GM12891 (cell line): ENCODE data around the gene TMC6.

Source experiments
- DNase-seq: peaks from one replicate; pipeline ENCODE4 v3.0.0; 2011; ENCODE audit warnings: low spot score; ENCODE audit not compliant: insufficient read length
- FAIRE-seq: peaks from 2 replicates; lab custom pipeline; 2011; peaks lifted over from hg19 to GRCh38; lab: Jason Lieb, UNC
- PAX5 ChIP-seq: IDR thresholded peaks from 2 replicates; pipeline ENCODE4 v1.6.1; 2011; ENCODE audit warnings: low read length, moderate library complexity, mild to moderate bottlenecking; ENCODE audit not compliant: insufficient read depth, severe bottlenecking
- POLR2A ChIP-seq: IDR thresholded peaks from 2 replicates; pipeline ENCODE4 v1.6.1; 2011; ENCODE audit warnings: low read depth, low read length, control low read depth
- POLR2AphosphoS5 ChIP-seq: IDR thresholded peaks from 2 replicates; pipeline ENCODE4 v1.6.1; 2011; ENCODE audit warnings: low read depth, low read length, control low read depth
- POU2F2 ChIP-seq: IDR thresholded peaks from 2 replicates; pipeline ENCODE4 v1.6.1; 2011; ENCODE audit warnings: low read depth, mild to moderate bottlenecking, control low read depth, low read length, moderate library complexity
- SPI1 ChIP-seq: IDR thresholded peaks from 2 replicates; pipeline ENCODE4 v1.6.1; 2011; ENCODE audit warnings: low read depth, low read length, control low read depth
- TAF1 ChIP-seq: IDR thresholded peaks from 2 replicates; pipeline ENCODE4 v1.6.1; 2011; ENCODE audit warnings: low read depth, low read length, control low read depth

TMC6 gene

DNA sequence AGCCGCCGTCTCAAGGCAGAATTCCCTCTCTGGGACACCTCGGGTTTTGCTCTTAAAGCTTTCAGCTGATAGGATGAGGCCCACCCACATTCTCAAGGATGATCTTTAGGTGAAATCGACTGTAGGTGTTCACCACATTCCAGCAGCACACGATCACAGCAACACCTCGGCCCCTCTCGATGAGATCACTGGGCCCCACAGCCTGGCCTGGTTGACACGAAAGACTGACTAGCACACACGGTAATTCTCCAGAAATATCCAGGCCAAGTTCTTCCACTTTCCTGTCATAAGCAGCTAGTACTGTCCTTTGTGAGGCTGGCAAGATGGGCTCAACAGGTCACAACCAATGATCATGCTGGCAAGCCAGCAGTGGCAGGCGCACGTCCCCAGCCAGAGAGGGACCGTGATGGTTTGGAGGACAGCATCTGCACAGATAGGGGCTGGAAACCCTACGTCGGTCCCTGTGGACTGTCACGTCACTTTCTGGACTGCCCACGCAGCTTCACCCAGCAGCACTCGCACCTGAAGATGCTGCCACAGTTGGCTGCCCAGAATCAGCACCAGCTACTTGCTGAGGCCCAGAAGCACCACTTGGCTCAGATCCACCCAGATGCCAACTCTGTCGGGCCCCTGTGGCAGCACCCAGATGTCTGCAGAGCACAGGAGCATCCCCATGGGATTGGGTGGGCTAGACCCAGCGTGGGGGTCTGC, 17.4 kb downstream of the TMC6 start:
- FAIRE-seq: no peak
- no peak for DNase-seq
- TF ChIP-seq POLR2A (no peak), PAX5 (no peak), POLR2AphosphoS5 (no peak), POU2F2 (no peak), SPI1 (no peak), TAF1 (no peak)

DNA sequence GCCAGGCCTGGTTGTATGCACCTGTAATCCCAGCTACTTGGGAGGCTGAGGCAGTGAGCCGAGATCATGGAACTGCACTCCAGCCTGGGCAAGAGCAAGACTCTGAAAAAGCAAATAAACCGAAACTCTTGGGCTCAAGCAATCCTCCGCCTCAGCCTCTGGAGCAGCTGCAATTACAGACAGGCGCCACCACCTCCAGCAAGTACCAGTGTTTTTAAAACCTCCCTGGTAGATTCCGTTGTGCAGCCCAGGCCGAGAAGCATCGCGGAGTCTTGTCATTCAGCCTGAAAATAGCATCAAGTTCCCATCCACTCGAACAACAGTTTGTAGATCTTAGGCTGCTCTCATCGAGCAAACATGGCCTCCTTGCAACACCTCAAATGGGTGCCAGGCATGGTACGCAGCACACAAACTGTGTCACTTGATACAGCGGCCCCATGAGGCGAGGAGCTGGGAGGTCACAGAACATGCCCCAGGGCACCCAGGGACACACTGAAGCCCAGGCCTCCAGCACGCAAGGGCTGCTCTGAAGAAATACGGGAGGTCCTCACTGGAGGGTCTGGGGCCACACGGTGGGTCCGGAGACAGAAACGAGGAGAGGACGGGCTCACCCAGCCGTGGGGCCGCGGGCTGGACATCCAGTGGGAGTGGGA, 18.1 kb downstream of the TMC6 start:
- FAIRE-seq (no peak), DNase-seq (no peak)
- no peak for TF ChIP-seq TAF1

DNA sequence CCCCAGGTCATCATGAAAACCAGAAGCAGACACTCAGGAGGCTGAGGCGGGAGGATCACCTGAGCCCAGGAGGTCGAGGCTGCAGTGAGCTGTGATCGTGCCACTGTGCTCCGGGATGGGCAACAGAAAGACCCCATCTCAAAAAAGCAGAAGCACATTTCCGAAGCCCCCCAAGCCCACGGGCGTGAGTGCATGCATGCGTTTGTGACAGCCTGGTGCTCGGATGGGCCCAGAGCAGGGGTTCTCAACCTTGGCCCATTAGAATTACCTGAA, 19.1 kb downstream of the TMC6 start:
- TF ChIP-seq TAF1 (no peak), POLR2A (no peak), POU2F2 (no peak), POLR2AphosphoS5 (no peak), SPI1 (no peak), PAX5 (no peak)
- FAIRE-seq (no peak), DNase-seq (no peak)

DNA sequence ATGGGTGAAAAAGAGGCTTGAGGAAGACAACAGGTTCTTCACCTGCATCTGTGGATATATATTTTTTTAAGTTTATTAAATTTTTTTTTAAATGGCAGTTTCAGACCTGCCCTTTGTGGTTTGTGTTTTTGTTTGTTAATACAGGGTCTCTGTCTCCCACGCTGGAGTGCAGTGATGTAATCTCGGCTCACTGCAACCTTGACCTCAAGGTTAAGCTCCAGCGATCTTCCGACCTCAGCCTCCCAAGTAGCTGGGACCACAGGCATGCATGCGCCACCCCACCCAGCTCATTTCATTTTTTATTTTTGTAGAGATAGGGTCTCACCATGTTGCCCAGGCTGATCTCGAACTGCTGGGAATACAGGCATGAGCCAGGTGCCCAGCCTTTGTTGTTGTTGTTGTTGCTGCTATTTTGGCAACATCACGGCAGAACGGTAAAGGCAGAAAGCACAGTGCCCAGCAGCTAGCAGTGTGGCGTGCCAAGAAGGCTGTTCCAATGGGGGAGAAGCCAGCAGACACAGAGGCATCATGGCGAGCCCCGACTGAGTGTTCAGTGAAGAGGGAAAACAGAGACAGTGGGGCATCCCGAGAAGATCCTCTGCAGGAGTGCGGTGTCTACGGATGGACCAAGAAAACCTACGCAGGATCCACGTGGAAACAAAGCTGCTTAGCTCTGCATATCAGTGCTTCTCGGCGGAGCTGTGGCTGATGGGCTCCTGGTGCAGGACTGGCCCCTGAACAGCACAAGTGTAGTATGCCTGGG, 19.6 kb downstream of the TMC6 start:
- TF ChIP-seq POLR2AphosphoS5 (no peak), SPI1 (no peak), POU2F2 (no peak), POLR2A (no peak), PAX5 (no peak)
- FAIRE-seq (no peak), DNase-seq (no peak)

DNA sequence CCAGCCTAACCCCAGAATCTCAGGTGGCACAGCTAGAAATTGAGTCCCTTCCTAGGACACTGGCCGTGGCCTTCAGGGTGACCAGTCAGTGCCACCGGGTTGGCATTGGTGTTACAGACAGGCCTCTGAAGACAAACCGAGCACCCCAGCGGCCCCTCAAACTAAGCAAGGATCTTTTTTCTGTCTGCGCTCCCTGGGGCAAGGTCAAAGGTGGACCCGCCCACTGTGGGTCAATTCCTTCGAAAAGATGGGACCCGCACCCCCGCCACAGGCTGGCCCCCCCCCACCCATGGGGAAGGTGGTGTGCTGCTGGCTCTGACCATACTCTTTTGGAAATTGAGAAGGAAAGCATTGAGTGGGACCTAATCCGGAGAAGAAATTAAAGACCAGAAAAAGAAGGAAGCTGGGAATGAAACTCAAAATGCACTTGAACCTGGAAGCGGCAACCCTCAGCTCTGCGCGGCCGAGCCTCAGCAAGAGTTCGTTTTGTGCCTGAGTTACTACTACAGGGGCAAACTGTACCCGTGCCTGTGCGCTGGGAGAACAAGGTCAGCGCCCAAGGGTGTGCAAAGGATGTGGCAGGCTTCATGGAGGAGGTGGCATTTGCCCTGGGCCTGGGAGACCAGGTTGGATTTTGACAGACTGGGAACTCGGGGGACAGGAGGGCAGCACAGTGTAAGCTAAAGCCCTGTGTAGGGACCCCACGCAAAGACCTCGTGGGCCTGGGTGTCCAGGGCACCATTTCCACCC, 20.4 kb downstream of the TMC6 start:
- DNase-seq (no peak), FAIRE-seq (no peak)
- TF ChIP-seq POU2F2 (no peak), PAX5 (no peak), POLR2AphosphoS5 (no peak), SPI1 (no peak), TAF1 (no peak), POLR2A (no peak)

DNA sequence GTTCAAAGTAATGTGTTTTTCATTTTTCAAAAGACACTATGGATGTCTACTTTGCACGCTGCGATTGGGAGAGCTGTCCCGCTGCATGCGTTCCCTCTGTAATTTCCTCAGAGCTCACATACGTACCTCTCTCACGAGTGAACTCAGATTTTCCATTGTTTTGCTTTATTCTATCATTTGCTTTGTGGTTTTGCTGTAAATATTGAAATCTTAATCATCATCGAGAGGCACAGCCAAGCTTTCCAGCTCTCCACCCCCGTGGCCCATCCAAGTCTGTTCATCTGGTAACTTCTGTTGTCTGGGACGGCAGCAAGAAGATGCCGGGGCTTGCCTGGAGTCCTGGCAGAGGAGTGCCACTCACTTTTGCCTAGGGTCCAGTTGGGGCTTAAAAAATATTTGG, 21.1 kb downstream of the TMC6 start:
- DNase-seq (no peak), FAIRE-seq (no peak)

DNA sequence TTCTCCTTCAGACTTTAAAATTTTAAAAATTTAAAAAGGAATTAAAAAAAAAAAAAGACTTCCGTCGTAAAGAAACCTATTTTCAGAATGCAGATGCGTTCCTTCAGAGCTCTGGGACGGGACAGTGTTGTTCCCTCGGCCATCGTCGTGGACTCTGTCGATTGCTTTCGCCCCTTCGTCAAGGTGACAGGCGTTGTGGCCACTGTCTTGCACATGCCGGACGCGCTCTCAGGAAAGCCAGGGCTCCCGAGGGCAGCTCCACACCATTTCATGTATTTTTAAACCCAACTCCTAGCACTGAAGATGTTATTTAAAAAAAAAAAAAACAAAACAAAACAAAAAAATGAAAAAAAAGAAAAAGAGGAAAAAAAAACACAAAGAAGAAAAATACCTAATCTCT, 22.3 kb downstream of the TMC6 start:
- no peak for DNase-seq
- TF ChIP-seq POLR2A (no peak), SPI1 (no peak), TAF1 (no peak), POU2F2 (no peak), POLR2AphosphoS5 (no peak), PAX5 (no peak)
- no peak for FAIRE-seq

More for the DNA sequence above, 21.1 kb downstream of the TMC6 start:
- TF ChIP-seq TAF1 (no peak), POU2F2 (no peak), SPI1 (no peak), POLR2AphosphoS5 (no peak), PAX5 (no peak), POLR2A (no peak)

DNA sequence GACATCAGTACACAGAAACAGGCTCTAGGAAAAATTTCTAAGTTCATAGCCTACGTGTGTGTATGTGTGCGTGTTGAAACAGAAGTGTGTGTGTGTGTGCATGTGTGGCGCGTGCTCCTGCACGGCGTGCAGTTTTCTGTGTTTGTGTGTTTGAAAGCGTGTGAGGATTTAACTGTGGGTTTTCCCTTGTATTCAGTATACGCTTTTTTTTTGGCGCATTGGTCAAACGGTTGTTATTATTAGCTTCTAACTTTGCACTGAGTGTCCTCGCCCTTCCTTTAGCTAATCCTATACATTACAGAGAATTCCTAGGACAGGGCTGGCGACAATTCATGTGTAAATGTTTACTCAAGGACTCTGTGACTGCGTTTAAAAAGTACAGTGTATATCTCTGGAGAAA, 23.0 kb downstream of the TMC6 start:
- DNase-seq: no peak
- no peak for FAIRE-seq
- TF ChIP-seq PAX5 (no peak), POLR2A (no peak), TAF1 (no peak), SPI1 (no peak), POLR2AphosphoS5 (no peak), POU2F2 (no peak)

DNA sequence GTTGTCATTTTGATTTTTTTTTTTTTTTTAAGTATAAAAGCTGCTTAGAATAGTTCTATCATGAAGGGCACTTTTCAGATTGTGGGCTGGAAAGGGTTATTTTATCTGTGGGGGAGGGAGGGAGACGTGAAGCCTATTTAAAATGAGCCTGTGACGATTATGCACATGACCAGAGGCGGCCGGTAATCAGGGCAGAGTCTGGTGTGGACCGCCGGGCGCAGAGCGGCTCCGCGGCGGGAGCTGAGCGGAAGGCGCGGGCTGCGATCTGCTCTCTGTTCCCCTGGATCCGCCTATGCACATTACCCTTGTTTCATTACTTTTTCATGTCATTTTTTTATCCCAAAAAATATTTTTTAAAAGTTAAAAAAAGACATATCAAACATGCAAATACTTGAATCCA, 23.5 kb downstream of the TMC6 start:
- FAIRE-seq: no peak
- DNase-seq: no peak
- TF ChIP-seq POLR2A (no peak), TAF1 (no peak), SPI1 (no peak), PAX5 (no peak), POLR2AphosphoS5 (no peak), POU2F2 (no peak)

DNA sequence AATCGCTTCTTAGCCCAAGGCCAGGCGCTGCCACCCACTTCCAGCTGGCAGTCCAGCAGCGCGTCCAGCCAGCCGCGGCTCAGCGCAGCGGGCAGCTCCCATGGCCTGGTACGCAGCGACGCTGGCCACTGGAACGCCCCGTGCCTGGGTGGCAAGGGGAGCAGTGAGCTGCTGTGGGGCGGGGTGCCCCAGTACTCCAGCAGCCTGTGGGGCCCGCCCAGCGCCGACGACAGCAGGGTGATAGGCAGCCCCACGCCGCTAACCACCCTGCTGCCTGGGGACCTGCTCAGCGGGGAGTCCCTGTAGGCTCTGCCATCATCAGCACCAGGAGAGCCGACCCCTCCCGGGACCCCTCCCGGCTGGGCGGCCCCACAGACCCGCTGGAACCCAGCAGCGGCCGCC, 24.0 kb downstream of the TMC6 start:
- DNase-seq (no peak), FAIRE-seq (no peak)
- TF ChIP-seq POLR2AphosphoS5 (no peak), POLR2A (no peak), POU2F2 (no peak), TAF1 (no peak)
